ENCODE results near the gene SUGCT. TPM values are rescaled to one million over a fixed set of nuclear protein-coding genes. Genes with fewer than 3 reads are reported as not detected.
A peak's percentile ranks its signal among the peaks of the same experiment; 100 is the strongest.

The SUGCT gene
- total RNA-seq, 1 donor = 9.9 TPM

GRCh38 chr7:40654171-40654570 lies 519.4 kb downstream of the SUGCT start:
- no peak for TF ChIP-seq CTCF (IDR thresholded peaks at IDR 0.05; ENCODE audit: insufficient read depth, low read depth, low read length)
- H3K4me3 ChIP-seq (ENCODE audit: low read depth, low read length) = no peak overlapping the region
- DNase-seq (ENCODE audit: low read depth) = no peak

GRCh38 chr7:40655426-40655825 lies 520.6 kb downstream of the SUGCT start:
- DNase-seq (ENCODE audit: low read depth) = no peak
- no peak overlapping the region for H3K4me3 ChIP-seq (ENCODE audit: low read depth, low read length)
- no peak for TF ChIP-seq CTCF (IDR thresholded peaks at IDR 0.05; ENCODE audit: insufficient read depth, low read depth, low read length)

- no peak for DNase-seq (ENCODE audit: low read depth)
These were observed 521.5 kb downstream of the SUGCT start for GRCh38 chr7:40656349-40656748.

DNA sequence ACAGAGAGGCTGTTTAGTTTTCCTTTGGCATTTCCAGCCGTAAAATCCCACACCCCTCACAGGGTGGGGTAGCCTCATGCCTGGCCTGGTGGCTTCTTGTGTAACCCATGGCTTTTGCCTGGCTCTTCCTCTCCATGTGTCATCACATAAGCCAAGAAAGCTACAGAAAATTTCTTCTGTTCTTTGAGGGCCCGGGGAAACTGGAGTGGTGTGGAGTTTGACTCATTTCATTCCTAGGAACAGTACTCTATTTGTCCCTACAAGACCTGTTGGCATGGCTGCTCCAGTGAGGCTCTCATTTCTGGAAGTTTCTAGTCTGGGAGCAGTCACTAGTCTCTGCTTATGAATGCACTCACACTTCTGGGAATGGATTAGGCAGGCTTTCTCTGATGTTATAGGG lies 523.9 kb downstream of the SUGCT start:
- no peak for TF ChIP-seq CTCF (IDR thresholded peaks at IDR 0.05; ENCODE audit: insufficient read depth, low read depth, low read length)
- DNase-seq (ENCODE audit: low read depth) = no peak
- H3K4me3 ChIP-seq (ENCODE audit: low read depth, low read length) = no peak overlapping the region

More at GRCh38 chr7:40656349-40656748, 521.5 kb downstream of the SUGCT start:
- no peak overlapping the region for H3K4me3 ChIP-seq (ENCODE audit: low read depth, low read length)
- no peak for TF ChIP-seq CTCF (IDR thresholded peaks at IDR 0.05; ENCODE audit: insufficient read depth, low read depth, low read length)

DNA sequence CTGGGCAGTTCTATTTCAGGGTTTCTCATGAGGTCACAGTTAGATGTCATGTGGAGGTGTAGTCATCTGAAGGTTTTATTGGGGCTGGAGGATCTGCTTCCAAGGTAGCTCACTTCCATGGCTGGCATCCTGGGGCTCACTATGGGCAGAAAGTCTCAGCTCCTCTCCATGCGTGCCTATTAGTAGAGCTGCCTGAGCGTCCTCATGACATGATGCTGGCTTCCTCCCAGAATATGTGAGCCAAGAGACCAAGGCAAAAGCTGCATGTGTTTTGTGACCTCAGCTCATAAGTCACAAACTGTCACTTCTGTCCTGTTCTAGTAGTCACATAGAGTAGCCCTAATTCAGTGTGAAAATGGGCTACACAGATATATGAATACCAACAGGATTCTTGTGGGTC lies 524.4 kb downstream of the SUGCT start:
- DNase-seq (ENCODE audit: low read depth) = no peak
- no peak for TF ChIP-seq CTCF (IDR thresholded peaks at IDR 0.05; ENCODE audit: insufficient read depth, low read depth, low read length)
- no peak overlapping the region for H3K4me3 ChIP-seq (ENCODE audit: low read depth, low read length)

GRCh38 chr7:40673285-40673684 lies 538.5 kb downstream of the SUGCT start:
- no peak overlapping the region for H3K4me3 ChIP-seq (ENCODE audit: low read depth, low read length)
- no peak for TF ChIP-seq CTCF (IDR thresholded peaks at IDR 0.05; ENCODE audit: insufficient read depth, low read depth, low read length)
- peak; percentile 57 for DNase-seq (ENCODE audit: low read depth)

DNA sequence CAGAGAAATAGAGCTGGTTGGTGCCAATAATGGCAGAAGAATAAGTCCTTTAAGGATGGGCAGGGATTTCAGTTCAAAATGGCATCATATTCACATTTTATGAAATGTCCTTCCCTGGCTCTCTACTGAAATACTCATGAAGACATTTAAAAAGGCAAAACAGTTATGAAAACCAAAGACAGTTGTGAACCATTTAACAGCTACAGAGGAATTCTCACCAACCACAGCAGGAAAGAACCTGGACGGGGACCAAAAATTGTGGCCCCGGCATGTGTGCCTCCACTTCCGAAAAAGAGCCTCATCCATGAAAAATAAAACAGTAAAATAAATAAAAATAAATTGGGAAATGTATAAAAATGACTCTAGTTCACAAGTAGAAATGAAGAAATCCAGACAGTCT lies 539.5 kb downstream of the SUGCT start:
- no peak for TF ChIP-seq CTCF (IDR thresholded peaks at IDR 0.05; ENCODE audit: insufficient read depth, low read depth, low read length)
- no peak overlapping the region for H3K4me3 ChIP-seq (ENCODE audit: low read depth, low read length)
- DNase-seq (ENCODE audit: low read depth) = peak; percentile 20
